ENCODE measurements around the gene POU3F1.

DNA sequence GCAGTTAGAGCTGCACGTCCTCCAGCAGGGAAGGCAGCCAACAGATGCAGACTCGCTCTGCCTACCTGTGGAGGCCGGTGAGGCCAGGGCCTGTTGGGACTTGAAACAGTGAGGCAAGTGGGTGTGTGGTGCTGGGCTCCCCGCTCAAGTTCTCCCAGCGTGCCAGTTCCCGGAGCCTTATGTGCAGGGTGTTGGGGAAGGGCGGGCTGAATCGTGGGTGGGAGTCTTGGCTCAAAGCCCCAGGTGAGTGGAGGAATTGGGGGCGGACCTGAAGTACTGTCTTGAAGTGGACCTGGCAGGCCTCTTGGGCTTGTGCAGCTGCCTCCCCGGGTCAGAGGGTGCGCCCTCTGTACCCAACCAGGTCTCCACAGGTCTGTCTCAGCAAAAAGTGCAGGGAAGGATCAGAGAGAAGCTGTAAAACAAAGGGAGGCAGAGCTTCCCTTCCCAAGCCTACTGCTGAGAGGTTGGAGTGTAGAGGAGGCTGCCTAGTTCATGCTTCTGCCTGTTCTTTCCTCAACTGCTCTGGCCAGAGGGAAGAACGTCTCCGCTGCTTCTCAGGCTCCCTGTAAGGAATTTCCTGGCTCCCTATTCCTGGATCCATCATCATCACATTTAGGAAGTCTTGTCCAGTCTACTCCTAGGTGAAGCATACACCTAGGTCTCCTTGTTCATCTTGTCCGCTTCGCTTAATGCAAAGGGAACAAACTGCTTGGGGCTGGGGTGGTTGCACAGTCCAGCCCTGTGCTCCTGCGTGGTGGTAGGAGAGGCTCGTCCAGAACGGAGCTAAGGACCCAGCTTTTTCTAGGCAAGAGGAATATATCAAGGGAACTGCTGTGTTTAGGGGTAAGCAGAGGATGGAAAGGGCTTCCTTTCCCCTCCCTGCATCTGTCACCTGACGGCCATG is 19.1 kb downstream of the POU3F1 start:
- no peak for TF ChIP-seq RFX5 (IDR thresholded peaks at IDR 0.05; ENCODE audit: low read depth, low read length)
- TF ChIP-seq, protein P1, sequence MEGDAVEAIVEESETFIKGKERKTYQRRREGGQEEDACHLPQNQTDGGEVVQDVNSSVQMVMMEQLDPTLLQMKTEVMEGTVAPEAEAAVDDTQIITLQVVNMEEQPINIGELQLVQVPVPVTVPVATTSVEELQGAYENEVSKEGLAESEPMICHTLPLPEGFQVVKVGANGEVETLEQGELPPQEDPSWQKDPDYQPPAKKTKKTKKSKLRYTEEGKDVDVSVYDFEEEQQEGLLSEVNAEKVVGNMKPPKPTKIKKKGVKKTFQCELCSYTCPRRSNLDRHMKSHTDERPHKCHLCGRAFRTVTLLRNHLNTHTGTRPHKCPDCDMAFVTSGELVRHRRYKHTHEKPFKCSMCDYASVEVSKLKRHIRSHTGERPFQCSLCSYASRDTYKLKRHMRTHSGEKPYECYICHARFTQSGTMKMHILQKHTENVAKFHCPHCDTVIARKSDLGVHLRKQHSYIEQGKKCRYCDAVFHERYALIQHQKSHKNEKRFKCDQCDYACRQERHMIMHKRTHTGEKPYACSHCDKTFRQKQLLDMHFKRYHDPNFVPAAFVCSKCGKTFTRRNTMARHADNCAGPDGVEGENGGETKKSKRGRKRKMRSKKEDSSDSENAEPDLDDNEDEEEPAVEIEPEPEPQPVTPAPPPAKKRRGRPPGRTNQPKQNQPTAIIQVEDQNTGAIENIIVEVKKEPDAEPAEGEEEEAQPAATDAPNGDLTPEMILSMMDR (conservative IDR thresholded peaks at IDR 0.05; ENCODE audit: low read depth, low read length), result no peak
- no peak for TF ChIP-seq FOS (IDR thresholded peaks at IDR 0.05; ENCODE audit: low read depth, low read length)
- no peak for TF ChIP-seq POLR2A (IDR thresholded peaks at IDR 0.05; ENCODE audit: low read depth, low read length)
- TF ChIP-seq SMC3 (IDR thresholded peaks at IDR 0.05; ENCODE audit: low read depth, low read length), result no peak
- no peak for TF ChIP-seq RAD21 (IDR thresholded peaks at IDR 0.05; ENCODE audit: low read length)
- TF ChIP-seq, protein P2, sequence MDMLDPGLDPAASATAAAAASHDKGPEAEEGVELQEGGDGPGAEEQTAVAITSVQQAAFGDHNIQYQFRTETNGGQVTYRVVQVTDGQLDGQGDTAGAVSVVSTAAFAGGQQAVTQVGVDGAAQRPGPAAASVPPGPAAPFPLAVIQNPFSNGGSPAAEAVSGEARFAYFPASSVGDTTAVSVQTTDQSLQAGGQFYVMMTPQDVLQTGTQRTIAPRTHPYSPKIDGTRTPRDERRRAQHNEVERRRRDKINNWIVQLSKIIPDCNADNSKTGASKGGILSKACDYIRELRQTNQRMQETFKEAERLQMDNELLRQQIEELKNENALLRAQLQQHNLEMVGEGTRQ (IDR thresholded peaks at IDR 0.05; ENCODE audit: low read depth, low read length), result no peak
- TF ChIP-seq RCOR1 (IDR thresholded peaks at IDR 0.05; ENCODE audit: insufficient replicate concordance, low read length), result no peak
- no peak for TF ChIP-seq CEBPB (IDR thresholded peaks at IDR 0.05; ENCODE audit: low read depth, low read length)
- no peak for TF ChIP-seq MAFK (IDR thresholded peaks at IDR 0.05; ENCODE audit: low read depth, low read length)
- no peak for TF ChIP-seq MAZ (IDR thresholded peaks at IDR 0.05; ENCODE audit: borderline replicate concordance, low read depth, low read length)
- TF ChIP-seq NFE2L2 (IDR thresholded peaks at IDR 0.05; ENCODE audit: low read depth, low read length), result no peak
